Fibroblast of the aortic adventitia (primary cell): ENCODE measurements around the gene SYT7. TPM values are rescaled to one million over a fixed set of nuclear protein-coding genes. Genes with fewer than 3 reads are reported as not detected.

Experiments used
- DNase-seq: peaks from one replicate; pipeline ENCODE4 v3.0.0-alpha.2; 2010; ENCODE audit warnings: low read depth
- H3K4me3 ChIP-seq: 2 replicates; pipeline ENCODE4 v1.5.1; 2011; ENCODE audit warnings: low read depth, mild to moderate bottlenecking, control low read depth, low read length, moderate library complexity
- CTCF ChIP-seq: IDR thresholded peaks from 2 replicates; pipeline ENCODE4 v1.5.1; 2011; ENCODE audit warnings: mild to moderate bottlenecking, low read length, control low read depth, inconsistent platforms; ENCODE audit not compliant: insufficient read depth
- total RNA-seq: library from RNA; depleted of rRNA; stranded (reverse); fragments of >200 nt; gene quantifications from 2 replicates; pipeline ENCODE4 v1.2.3, GENCODE V29; 2012; ENCODE audit warnings: low replicate concordance

The SYT7 gene
- total RNA-seq, 1 donor, result 112 TPM

- no peak for TF ChIP-seq CTCF
- H3K4me3 ChIP-seq, result no peak overlapping the region
- DNase-seq, result no peak
Observed at GRCh38 chr11:61494381-61494961, 86.4 kb downstream of the SYT7 start.

- no peak for TF ChIP-seq CTCF
- DNase-seq, result no peak
- H3K4me3 ChIP-seq, result no peak overlapping the region
Observed at GRCh38 chr11:61491736-61492395, 89.0 kb downstream of the SYT7 start.

- no peak overlapping the region for H3K4me3 ChIP-seq
- peak; percentile 74 for DNase-seq
- TF ChIP-seq CTCF, result no peak
Observed at GRCh38 chr11:61489833-61490721, 90.8 kb downstream of the SYT7 start.

GRCh38 chr11:61488651-61489291 is 92.1 kb downstream of the SYT7 start:
- no peak for TF ChIP-seq CTCF
- peak; percentile 57 for DNase-seq
- no peak overlapping the region for H3K4me3 ChIP-seq

- H3K4me3 ChIP-seq, result no peak overlapping the region
- no peak for DNase-seq
- TF ChIP-seq CTCF, result no peak
Observed at GRCh38 chr11:61487342-61488025, 93.4 kb downstream of the SYT7 start.

GRCh38 chr11:61486779-61487178 is 94.1 kb downstream of the SYT7 start:
- no peak for TF ChIP-seq CTCF
- DNase-seq, result no peak
- no peak overlapping the region for H3K4me3 ChIP-seq
